ENCODE results near the gene AJAP1. TPM values are rescaled to one million over a fixed set of nuclear protein-coding genes. Genes with fewer than 3 reads are reported as not detected.

AJAP1 gene
- total RNA-seq, 4 donors from 2014 or later: 0.19 to 0.65 (median 0.22) TPM; not detected in 1

DNA sequence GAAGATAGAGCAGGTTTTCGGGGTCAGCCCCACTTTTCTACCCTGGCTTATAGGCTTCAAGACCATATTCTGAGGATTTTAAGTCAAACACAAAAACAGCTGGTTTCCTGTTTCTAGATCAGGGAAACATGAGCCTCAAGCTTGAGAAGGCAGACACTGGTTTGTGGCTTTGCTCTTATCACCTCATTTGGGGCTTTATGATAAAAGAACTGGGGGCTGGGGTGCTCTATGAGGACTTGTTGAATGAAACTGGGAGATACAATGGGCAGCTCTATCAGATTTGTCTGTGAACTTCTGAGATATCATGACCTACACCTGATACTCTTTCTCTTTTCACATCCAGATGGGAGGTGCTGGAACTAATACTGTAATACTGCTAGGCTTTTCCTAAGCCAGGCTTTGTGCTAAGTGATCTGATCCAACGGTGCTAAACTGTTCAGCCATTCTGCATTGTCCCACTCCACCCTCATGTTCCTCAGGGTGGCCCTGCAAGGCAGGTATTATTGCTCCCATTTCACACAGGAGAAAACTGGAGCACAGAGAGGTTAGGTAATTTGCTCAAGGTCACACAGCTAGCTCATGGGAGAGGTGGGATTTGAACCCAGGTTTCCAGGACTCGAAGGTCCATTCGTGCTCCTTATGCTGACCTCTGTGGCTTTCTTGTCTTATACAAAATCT lies 6.6 kb downstream of the AJAP1 start:
- TF ChIP-seq, protein P1, sequence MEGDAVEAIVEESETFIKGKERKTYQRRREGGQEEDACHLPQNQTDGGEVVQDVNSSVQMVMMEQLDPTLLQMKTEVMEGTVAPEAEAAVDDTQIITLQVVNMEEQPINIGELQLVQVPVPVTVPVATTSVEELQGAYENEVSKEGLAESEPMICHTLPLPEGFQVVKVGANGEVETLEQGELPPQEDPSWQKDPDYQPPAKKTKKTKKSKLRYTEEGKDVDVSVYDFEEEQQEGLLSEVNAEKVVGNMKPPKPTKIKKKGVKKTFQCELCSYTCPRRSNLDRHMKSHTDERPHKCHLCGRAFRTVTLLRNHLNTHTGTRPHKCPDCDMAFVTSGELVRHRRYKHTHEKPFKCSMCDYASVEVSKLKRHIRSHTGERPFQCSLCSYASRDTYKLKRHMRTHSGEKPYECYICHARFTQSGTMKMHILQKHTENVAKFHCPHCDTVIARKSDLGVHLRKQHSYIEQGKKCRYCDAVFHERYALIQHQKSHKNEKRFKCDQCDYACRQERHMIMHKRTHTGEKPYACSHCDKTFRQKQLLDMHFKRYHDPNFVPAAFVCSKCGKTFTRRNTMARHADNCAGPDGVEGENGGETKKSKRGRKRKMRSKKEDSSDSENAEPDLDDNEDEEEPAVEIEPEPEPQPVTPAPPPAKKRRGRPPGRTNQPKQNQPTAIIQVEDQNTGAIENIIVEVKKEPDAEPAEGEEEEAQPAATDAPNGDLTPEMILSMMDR (IDR thresholded peaks at IDR 0.05; ENCODE audit: low read depth): no peak

DNA sequence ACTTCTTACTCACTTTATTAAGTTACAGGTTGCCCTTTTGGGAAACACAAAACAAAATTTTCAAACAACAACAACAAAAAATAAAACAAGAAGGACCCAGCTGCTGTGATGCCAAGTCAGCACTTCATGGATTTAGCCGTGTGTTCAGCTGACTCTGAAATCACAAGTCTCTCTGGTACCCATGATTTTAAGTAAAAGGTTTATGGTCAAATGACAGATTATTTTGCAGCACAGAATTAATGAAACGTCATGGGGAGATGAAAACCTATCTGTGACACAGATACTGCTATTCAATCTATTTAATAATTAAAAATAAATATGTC lies 7.1 kb downstream of the AJAP1 start:
- TF ChIP-seq, protein P1 (IDR thresholded peaks at IDR 0.05; ENCODE audit: low read depth): no peak

DNA sequence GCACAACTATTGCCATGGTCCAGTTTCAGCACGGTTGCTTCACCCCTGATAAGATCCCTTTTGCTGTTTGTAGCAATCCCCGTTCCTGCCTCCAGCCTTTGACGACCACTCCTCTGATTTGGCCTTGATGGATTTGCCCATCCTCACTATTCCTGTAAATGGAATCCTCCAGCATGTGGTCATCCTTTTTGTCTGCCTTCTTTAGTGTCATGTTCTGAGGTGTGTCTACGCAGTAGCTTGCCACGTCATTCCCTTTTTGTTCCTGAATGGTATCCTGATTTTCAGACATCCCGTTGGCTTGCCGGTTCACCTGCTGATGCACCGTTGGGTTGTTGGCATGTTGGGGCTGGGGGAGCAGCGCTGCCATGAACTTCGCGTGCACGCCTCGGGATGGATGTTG lies 7.8 kb downstream of the AJAP1 start:
- TF ChIP-seq, protein P1 (IDR thresholded peaks at IDR 0.05; ENCODE audit: low read depth): no peak

DNA sequence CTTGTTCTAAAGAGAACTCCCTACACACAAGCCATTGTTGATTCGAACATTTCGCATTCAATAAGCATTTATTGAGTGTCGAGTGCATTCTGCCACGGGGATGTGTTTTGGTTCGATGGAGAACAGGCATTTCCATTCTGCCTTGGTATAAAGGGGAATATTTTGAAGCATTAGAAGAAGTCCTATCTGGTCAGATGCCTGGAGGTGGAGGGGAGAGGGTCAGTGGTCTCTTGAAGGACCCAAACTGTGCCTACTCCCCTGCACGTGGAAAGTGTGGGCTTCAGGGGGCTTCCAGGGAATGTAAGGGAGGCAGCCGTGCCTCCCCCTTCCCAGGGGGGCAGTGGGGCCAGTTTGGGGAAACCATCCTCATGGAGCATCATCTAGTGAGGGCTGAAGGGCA lies 8.3 kb downstream of the AJAP1 start:
- TF ChIP-seq, protein P1 (IDR thresholded peaks at IDR 0.05; ENCODE audit: low read depth): no peak

DNA sequence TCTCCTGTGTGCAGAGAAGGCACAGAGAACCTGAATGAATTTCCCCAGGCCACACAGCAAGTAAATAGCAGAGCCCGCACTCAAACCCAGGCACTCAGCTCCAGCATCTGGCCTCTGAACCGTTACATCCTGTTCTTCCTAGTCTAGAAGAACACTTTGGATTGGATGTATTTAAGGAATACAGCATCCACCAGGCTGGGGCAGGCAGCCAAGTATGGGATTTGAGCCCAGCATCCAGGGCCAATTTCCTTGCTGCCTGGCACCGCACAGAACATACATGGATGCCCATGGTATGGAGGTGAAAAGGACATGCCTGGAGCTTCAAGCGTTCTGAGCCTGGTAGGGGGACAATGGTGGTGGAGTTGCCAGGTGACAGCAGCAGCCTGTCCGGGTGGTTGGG lies 9.7 kb downstream of the AJAP1 start:
- TF ChIP-seq, protein P1 (IDR thresholded peaks at IDR 0.05; ENCODE audit: low read depth): no peak

DNA sequence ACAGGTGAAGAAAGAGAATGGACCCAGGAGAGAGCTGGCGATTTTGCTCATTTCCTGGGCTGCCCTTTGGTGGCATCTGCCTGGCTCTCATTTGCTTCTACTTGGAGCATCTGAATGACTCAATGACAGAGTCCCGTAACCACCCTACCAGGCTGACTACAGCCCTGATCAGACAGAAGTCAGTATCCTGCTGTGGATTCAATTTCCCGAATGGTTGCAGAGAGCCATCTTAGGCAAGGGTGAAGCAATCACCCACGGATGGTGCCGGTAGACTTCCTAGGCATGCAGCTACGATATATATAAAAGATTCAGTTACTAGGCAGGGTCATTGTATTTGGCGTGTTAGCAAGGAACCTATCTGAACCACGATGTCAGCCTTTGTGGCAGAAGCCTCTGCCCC lies 10.2 kb downstream of the AJAP1 start:
- TF ChIP-seq, protein P1 (IDR thresholded peaks at IDR 0.05; ENCODE audit: low read depth): no peak

DNA sequence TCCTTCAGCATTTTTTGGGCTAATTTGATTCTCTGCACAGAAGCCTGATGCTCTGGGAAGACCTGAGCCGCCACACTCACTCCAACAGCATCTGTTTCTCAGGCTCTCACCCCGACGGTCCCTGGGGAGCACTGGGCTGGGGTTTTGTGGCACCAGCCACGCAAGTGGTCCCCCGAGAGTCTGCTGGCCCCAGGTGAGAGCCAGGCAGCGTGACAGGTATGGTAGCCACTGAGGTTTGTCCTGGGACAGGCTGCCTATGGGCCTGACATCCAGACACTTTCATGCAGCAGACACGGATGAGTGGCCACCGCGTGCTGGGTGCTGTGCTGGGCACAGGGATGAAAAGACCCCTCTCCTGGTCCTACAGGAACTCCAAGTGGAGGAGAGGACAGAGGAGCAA lies 11.0 kb downstream of the AJAP1 start:
- TF ChIP-seq, protein P1 (IDR thresholded peaks at IDR 0.05; ENCODE audit: low read depth): no peak
